NCI-H82 treated with DMSO at 0.1 percent for 48 hours (cell line): ENCODE results near the gene ARL6IP5.

Experiments used
- DNase-seq: peaks from one replicate; lab custom pipeline; 2025; ENCODE audit not compliant: unreplicated experiment; lab: John Stamatoyannopoulos, UW

The ARL6IP5 gene

DNA sequence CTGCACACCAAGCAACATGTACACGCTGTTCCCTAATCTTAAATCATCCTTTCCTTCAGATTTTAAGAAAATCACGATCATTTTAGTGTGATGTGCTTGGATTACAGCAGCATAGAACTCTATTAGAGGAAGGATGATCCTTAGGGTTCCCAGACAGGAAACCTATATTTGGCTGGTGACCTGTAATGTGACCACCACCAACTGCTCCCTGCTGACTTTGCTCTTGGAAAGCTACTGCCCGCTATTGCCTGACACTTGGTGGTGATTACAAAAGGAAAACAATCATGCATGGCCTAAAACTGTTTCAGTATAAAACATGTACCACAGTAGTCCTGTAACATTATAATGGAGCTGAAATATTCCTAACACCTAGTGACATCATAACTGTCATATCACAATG is 64.8 kb downstream of the ARL6IP5 start:
- no peak for DNase-seq
